ENCODE results near the gene CALCOCO2.

- TF ChIP-seq MXI1 (conservative IDR thresholded peaks at IDR 0.05; ENCODE audit: poor library complexity, severe bottlenecking) (no peak), CTCF (IDR thresholded peaks at IDR 0.05; ENCODE audit: poor library complexity, severe bottlenecking) (no peak)
These were observed 681 bp downstream of the CALCOCO2 start for GRCh38 chr17:48831549-48831883.

Data from neural cell (in vitro differentiated cells).